ENCODE measurements around the gene KCNH5.
"Not testable (repeated sequence)": the region's sequence is repeated elsewhere in the genome, so short reads cannot be mapped to it uniquely, and the experiment has no call there.

The KCNH5 gene

DNA sequence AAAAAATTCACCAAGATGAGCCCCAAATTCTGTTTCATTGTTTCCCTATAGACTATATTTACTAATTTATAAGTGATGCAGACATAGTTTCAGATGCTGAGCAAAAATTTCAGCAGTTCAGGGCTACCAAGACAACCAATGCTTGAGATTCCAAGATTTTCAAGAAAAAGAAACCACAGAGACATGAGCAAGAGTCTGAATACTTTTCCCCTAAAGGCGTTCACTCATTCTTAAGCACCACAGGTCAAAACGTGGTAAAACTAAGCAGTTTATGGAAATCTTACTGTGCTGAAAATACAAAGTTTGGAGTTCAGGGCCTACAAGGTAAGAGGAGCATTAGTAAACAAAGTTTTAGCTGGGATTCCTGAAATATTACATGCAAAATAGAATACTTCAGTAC is 221.2 kb downstream of the KCNH5 start:
- TF ChIP-seq, protein P1, sequence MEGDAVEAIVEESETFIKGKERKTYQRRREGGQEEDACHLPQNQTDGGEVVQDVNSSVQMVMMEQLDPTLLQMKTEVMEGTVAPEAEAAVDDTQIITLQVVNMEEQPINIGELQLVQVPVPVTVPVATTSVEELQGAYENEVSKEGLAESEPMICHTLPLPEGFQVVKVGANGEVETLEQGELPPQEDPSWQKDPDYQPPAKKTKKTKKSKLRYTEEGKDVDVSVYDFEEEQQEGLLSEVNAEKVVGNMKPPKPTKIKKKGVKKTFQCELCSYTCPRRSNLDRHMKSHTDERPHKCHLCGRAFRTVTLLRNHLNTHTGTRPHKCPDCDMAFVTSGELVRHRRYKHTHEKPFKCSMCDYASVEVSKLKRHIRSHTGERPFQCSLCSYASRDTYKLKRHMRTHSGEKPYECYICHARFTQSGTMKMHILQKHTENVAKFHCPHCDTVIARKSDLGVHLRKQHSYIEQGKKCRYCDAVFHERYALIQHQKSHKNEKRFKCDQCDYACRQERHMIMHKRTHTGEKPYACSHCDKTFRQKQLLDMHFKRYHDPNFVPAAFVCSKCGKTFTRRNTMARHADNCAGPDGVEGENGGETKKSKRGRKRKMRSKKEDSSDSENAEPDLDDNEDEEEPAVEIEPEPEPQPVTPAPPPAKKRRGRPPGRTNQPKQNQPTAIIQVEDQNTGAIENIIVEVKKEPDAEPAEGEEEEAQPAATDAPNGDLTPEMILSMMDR (conservative IDR thresholded peaks at IDR 0.05; ENCODE audit: low read depth, low read length): no peak
- DNase-seq (ENCODE audit: low read depth): no peak
- no peak overlapping the region for H3K4me3 ChIP-seq (ENCODE audit: low read depth, low read length)

DNA sequence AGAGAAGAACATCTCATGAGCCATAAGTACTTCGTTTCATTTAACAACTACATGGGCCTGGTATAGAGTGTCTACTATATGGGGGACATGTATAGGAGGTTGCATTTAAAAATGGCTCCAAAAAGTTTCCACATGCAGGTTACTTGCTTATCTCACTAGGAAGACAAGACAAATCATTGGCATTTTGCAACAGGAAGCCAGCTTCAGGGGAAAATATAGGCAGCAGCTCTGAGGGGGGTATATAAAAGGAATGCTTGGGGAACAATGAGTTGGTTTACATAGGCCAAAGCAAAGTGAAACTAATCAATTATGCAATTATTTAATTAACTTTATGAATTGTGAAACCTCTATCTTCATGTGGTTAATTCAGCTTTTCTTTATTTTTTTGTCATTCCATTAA is 225.3 kb downstream of the KCNH5 start:
- no peak for DNase-seq (ENCODE audit: low read depth)
- TF ChIP-seq, protein P1 (conservative IDR thresholded peaks at IDR 0.05; ENCODE audit: low read depth, low read length): no peak
- no peak overlapping the region for H3K4me3 ChIP-seq (ENCODE audit: low read depth, low read length)

DNA sequence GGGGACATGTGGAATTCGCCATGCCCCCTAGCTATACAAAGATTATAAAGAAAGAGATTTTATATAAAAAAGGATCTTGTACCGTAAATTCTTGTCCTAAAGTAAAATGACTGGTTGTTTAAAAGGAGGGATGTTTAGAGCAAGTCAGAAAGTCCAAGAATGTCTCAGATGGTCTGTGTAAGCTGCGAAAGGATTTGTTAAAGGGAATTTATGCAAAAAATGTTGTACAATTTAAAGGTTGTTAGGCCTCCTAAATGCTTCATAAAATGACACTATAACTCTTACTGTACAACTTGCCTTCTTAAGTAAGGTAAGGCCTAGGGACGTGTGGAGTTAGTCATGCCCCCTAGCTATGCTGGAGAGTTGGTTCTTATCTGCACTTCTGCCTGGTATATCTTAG is 237.6 kb downstream of the KCNH5 start:
- TF ChIP-seq, protein P1 (conservative IDR thresholded peaks at IDR 0.05; ENCODE audit: low read depth, low read length): no peak
- H3K4me3 ChIP-seq (ENCODE audit: low read depth, low read length): no peak overlapping the region
- no peak for DNase-seq (ENCODE audit: low read depth)

DNA sequence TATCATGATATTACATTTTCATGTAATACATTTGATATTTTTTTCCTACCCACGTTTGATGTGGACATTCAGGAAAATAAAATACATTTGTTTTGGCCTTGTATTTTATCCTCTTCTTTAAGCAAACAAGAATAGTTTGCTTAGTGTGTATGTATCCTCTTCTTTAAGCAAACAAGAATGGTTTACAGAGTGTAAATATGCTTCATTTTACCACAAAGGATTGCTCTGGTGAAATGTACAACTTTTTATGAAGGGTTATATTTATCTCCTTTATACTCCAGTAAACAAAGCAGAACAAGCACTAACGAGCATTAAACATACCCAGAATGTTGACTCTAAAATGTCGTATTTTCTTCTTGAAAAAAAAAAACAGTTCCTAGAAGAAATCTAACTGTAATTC is 244.7 kb downstream of the KCNH5 start:
- DNase-seq (ENCODE audit: low read depth): no peak
- H3K4me3 ChIP-seq (ENCODE audit: low read depth, low read length): no peak overlapping the region
- TF ChIP-seq, protein P1 (conservative IDR thresholded peaks at IDR 0.05; ENCODE audit: low read depth, low read length): no peak

DNA sequence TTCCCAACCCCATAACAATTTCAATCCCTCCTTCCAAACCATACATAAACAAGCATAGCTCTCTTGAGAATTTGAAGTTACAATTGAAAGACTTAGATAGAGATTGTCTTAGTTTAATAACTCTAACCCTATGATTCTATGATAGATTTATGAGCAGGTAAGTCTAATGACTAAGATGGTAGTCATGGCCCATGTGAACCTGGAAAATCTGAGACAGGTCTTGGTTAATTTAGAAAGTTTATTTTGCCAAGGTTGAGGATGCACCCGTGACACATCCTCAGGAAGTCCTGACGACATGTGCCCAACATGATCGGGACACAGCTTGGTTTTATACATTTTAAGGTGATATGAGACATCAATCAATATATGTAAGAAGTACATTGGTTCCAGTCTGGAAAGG is 248.8 kb downstream of the KCNH5 start:
- TF ChIP-seq, protein P1 (conservative IDR thresholded peaks at IDR 0.05; ENCODE audit: low read depth, low read length): no peak
- no peak for DNase-seq (ENCODE audit: low read depth)
- no peak overlapping the region for H3K4me3 ChIP-seq (ENCODE audit: low read depth, low read length)

DNA sequence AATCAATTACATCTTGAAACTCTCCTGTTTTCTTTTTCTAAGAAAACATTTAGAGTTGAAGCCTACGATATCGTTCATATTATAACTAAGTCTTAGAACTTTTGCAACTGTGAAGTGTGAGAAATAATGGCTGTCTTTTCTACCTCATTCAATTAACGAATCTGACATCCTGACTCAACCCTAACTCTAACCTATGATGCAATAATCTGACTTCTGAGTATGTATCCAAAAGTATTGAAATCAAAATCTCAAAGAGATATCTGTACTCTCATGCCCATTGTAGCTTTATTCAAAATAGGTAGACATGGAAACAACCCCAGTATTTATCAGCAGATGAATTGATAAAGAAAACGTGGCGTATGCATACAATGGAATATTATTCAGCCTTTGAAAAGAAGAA is 252.7 kb downstream of the KCNH5 start:
- TF ChIP-seq, protein P1 (conservative IDR thresholded peaks at IDR 0.05; ENCODE audit: low read depth, low read length): no peak
- no peak for DNase-seq (ENCODE audit: low read depth)
- H3K4me3 ChIP-seq (ENCODE audit: low read depth, low read length): no peak overlapping the region

DNA sequence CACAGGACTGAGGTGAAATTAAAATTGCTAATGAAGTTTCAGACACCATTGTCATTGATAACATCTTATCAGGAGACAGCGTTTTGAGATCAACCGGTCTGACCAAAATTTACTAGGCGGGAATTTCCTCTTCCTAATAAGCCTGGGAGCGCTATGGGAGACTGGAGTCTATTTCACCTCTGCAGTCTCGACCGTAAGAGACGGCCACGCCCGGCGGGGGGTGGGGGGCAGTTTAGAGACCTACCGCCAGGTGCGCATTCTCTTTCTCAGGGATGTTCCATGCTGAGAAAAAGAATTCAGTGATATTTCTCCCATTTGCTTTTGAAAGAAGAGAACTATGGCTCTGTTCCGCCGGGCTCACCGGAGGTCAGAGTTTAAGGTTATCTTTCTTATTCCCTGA is 263.9 kb downstream of the KCNH5 start:
- H3K4me3 ChIP-seq (ENCODE audit: low read depth, low read length); DNase-seq (ENCODE audit: low read depth): not testable (repeated sequence)

DNA sequence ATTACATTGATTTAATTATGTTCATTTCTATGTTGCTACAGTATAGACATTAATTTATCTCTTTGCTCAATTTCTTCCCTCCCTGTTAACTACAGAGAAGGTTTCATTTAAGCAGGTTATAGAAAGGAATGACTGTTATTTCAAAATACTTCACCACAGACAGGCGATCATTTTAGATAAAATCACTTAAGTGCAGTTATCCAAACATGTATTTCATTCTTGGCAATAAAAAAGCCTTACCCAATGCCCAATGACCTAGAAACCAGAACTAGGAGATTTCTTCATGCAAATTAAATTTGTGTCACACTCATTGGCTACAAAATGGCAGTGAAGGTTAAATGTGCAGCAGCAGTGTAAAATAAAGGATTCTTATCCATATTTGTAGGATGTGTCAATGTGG is 266.4 kb downstream of the KCNH5 start:
- no peak for DNase-seq (ENCODE audit: low read depth)
- no peak overlapping the region for H3K4me3 ChIP-seq (ENCODE audit: low read depth, low read length)
- TF ChIP-seq, protein P1 (conservative IDR thresholded peaks at IDR 0.05; ENCODE audit: low read depth, low read length): no peak
